H9 (cell line): Measurements from ENCODE around the gene PPP1R13B. TPM values are rescaled to one million over a fixed set of nuclear protein-coding genes. Genes with fewer than 3 reads are reported as not detected.

ENCODE experiments used
- DNase-seq: peaks from one replicate; pipeline ENCODE4 v3.0.0-alpha.2; 2017
- H2AFZ ChIP-seq: one replicate; pipeline ENCODE4 v1.6.1; 2013; ENCODE audit warnings: mild to moderate bottlenecking, low read length, control low read depth, moderate library complexity
- H2AK5ac ChIP-seq: 2 replicates; pipeline ENCODE4 v1.6.1; 2013; ENCODE audit warnings: low read length, control low read depth, mixed read lengths; ENCODE audit not compliant: insufficient read length
- H2BK120ac ChIP-seq: one replicate; pipeline ENCODE4 v1.6.1; 2013; ENCODE audit warnings: low read depth, mild to moderate bottlenecking, low read length, control low read depth, inconsistent platforms; ENCODE audit not compliant: poor library complexity, severe bottlenecking
- H2BK12ac ChIP-seq: 2 replicates; pipeline ENCODE4 v1.6.1; 2013; ENCODE audit warnings: low read length, control low read depth, mixed read lengths, low read depth; ENCODE audit not compliant: insufficient read length
- H2BK15ac ChIP-seq: 2 replicates; pipeline ENCODE4 v1.6.1; 2013; ENCODE audit warnings: low read depth, low read length, control low read depth
- H2BK20ac ChIP-seq: one replicate; pipeline ENCODE4 v1.6.1; 2013; ENCODE audit warnings: low read depth, mild to moderate bottlenecking, low read length, control low read depth, inconsistent platforms; ENCODE audit not compliant: poor library complexity, severe bottlenecking
- H2BK5ac ChIP-seq: 2 replicates; pipeline ENCODE4 v1.6.1; 2013; ENCODE audit warnings: low read length, control low read depth, mixed read lengths; ENCODE audit not compliant: insufficient read length
- H3K14ac ChIP-seq: 2 replicates; pipeline ENCODE4 v1.6.1; 2013; ENCODE audit warnings: low read length, control low read depth; ENCODE audit not compliant: insufficient read depth
- H3K18ac ChIP-seq: 2 replicates; pipeline ENCODE4 v1.6.1; 2013; ENCODE audit warnings: low read depth, mild to moderate bottlenecking, mixed read lengths, low read length, control low read depth; ENCODE audit not compliant: insufficient read length
- H3K23ac ChIP-seq: 2 replicates; pipeline ENCODE4 v1.6.1; 2013; ENCODE audit warnings: low read length, control low read depth, mixed read lengths, low read depth; ENCODE audit not compliant: insufficient read length
- H3K23me2 ChIP-seq: 2 replicates; pipeline ENCODE4 v1.6.1; 2013; ENCODE audit warnings: low read depth, mild to moderate bottlenecking, mixed read lengths, low read length, control low read depth; ENCODE audit not compliant: insufficient read length, poor library complexity, severe bottlenecking
- H3K27ac ChIP-seq: 2 replicates; pipeline ENCODE4 v1.5.1; 2013; ENCODE audit warnings: low read length, control low read depth, mixed read lengths, low read depth; ENCODE audit not compliant: insufficient read length
- H3K27me3 ChIP-seq: 2 replicates; pipeline ENCODE4 v1.6.1; 2013; ENCODE audit warnings: low read length, control low read depth, inconsistent platforms; ENCODE audit not compliant: insufficient read depth
- H3K4ac ChIP-seq: 2 replicates; pipeline ENCODE4 v1.6.1; 2013; ENCODE audit warnings: low read depth, mild to moderate bottlenecking, control low read depth, inconsistent platforms, low read length, moderate library complexity
- H3K4me1 ChIP-seq: 2 replicates; pipeline ENCODE4 v1.6.1; 2013; ENCODE audit warnings: low read length, control low read depth, inconsistent platforms; ENCODE audit not compliant: insufficient read depth
- H3K4me2 ChIP-seq: 2 replicates; pipeline ENCODE4 v1.6.1; 2013; ENCODE audit warnings: low read length, control low read depth, mixed read lengths; ENCODE audit not compliant: insufficient read length, insufficient read depth
- H3K56ac ChIP-seq: 2 replicates; pipeline ENCODE4 v1.6.1; 2013; ENCODE audit warnings: low read depth, mild to moderate bottlenecking, mixed read lengths, low read length, control low read depth; ENCODE audit not compliant: insufficient read length
- H3K79me1 ChIP-seq: 2 replicates; pipeline ENCODE4 v1.6.1; 2013; ENCODE audit warnings: low read depth, mild to moderate bottlenecking, moderate library complexity, low read length, control low read depth, inconsistent platforms; ENCODE audit not compliant: insufficient read depth, poor library complexity, severe bottlenecking
- H3K79me2 ChIP-seq: 2 replicates; pipeline ENCODE4 v1.6.1; 2013; ENCODE audit warnings: low read length, control low read depth, inconsistent platforms; ENCODE audit not compliant: insufficient read depth
- H3K9ac ChIP-seq: 2 replicates; pipeline ENCODE4 v1.6.1; 2013; ENCODE audit warnings: low read length, control low read depth, mixed read lengths; ENCODE audit not compliant: insufficient read length; ENCODE audit errors: extremely low read depth
- H3K9me3 ChIP-seq: one replicate; pipeline ENCODE4 v1.6.1; 2013; ENCODE audit warnings: low read depth, low read length, inconsistent platforms; ENCODE audit not compliant: control insufficient read depth
- H3T11ph ChIP-seq: one replicate; pipeline ENCODE4 v1.6.1; 2013; ENCODE audit warnings: mild to moderate bottlenecking, low read length, control low read depth, inconsistent platforms
- H4K20me1 ChIP-seq: one replicate; pipeline ENCODE4 v1.6.1; 2013; ENCODE audit not compliant: control insufficient read depth, insufficient read length, insufficient read depth
- H4K5ac ChIP-seq: 2 replicates; pipeline ENCODE4 v1.6.1; 2013; ENCODE audit warnings: low read depth, mild to moderate bottlenecking, mixed read lengths, low read length, control low read depth; ENCODE audit not compliant: insufficient read length
- H4K8ac ChIP-seq: replicated peaks from 2 replicates; pipeline ENCODE4 v1.6.1; 2013; ENCODE audit warnings: low read length, control low read depth, mixed read lengths, low read depth; ENCODE audit not compliant: insufficient read length
- H4K91ac ChIP-seq: 2 replicates; pipeline ENCODE4 v1.6.1; 2013; ENCODE audit warnings: low read depth, mild to moderate bottlenecking, moderate library complexity, mixed read lengths, low read length, control low read depth; ENCODE audit not compliant: insufficient read length
- H3K27ac Mint-ChIP-seq, 3 experiments: 2 replicates in 2 of 3; 3 replicates in 1 of 3; pipeline ENCODE4 v1.8.0; 2020 to 2021; ENCODE audit warnings: mixed read lengths in 3 of 3, mild to moderate bottlenecking in 1 of 3, moderate library complexity in 1 of 3
- H3K27me3 Mint-ChIP-seq: 2 replicates; pipeline ENCODE4 v1.8.0; 2021; ENCODE audit warnings: low read depth, mild to moderate bottlenecking, moderate library complexity, mixed read lengths
- H3K36me3 Mint-ChIP-seq, 3 experiments: 2 replicates in 2 of 3; 3 replicates in 1 of 3; pipeline ENCODE4 v1.8.0; 2020 to 2021; ENCODE audit warnings: low read depth in 3 of 3, mixed read lengths in 3 of 3; ENCODE audit not compliant: insufficient read depth in 1 of 3
- H3K4me1 Mint-ChIP-seq, 2 experiments: 2 replicates each; pipeline ENCODE4 v1.8.0; 2020; ENCODE audit warnings: mixed read lengths in 2 of 2
- H3K4me3 Mint-ChIP-seq, 2 experiments: 2 replicates in 1 of 2; 3 replicates in 1 of 2; pipeline ENCODE4 v1.8.0; 2020 to 2021; ENCODE audit warnings: mild to moderate bottlenecking in 2 of 2, mixed read lengths in 2 of 2, moderate library complexity in 1 of 2
- H3K9me3 Mint-ChIP-seq, 2 experiments: 2 replicates in 1 of 2; 3 replicates in 1 of 2; pipeline ENCODE4 v1.8.0; 2020; ENCODE audit warnings: mild to moderate bottlenecking in 2 of 2, mixed read lengths in 2 of 2, moderate library complexity in 1 of 2
- WGBS: extraction: QIAGEN DNeasy Blood & Tissue Kit; methylation state at CpG from one replicate; pipeline ENCODE4 v1.1.7; 2013; ENCODE audit warnings: missing lambda C conversion rate, low lambda C conversion rate, mixed read lengths; ENCODE audit not compliant: insufficient read length; ENCODE audit errors: extremely low coverage; 5-methylcytosine and 5-hydroxymethylcytosine counted together
- total RNA-seq: library from RNA; stranded (reverse); gene quantifications from 2 replicates; pipeline ENCODE4 v1.2.1, GENCODE V29; 2021
- TF ChIP-seq, protein P1 (sequence below): fragments of 200-600 bp; sonication (generic); conservative IDR thresholded peaks from 3 replicates; pipeline ENCODE4 v1.8.0; 2021; ENCODE audit warnings: antibody characterized with exemption, mild to moderate bottlenecking

The PPP1R13B gene
- total RNA-seq, 1 experiment from 2014 or later, result 6.0 TPM

- H3K4me1 ChIP-seq, result peaks cover 2% of the 10 kb centered on the region; the same call in 1 of the 2 replicates
- no peak overlapping the region for H3T11ph ChIP-seq
- no peak overlapping the region for H3K27ac ChIP-seq
- H3K4me2 ChIP-seq, result no peak overlapping the region
- H2AK5ac ChIP-seq, result no peak overlapping the region
- no peaks in the 10 kb centered on the region for H3K9me3 ChIP-seq
- Mint-ChIP-seq H3K27ac (no peak overlapping the region), H3K4me1 (peaks cover 4 to 12% of the 10 kb centered on the region in 2 experiments), H3K4me3 (no peak overlapping the region; a peak in 1 of 5 replicates), H3K36me3 (no peaks in the 10 kb centered on the region), H3K9me3 (no peaks in the 10 kb centered on the region), H3K27me3 (no peaks in the 10 kb centered on the region; the same call in 1 of the 2 replicates)
- no peaks in the 10 kb centered on the region for H4K20me1 ChIP-seq
- TF ChIP-seq, protein P1, sequence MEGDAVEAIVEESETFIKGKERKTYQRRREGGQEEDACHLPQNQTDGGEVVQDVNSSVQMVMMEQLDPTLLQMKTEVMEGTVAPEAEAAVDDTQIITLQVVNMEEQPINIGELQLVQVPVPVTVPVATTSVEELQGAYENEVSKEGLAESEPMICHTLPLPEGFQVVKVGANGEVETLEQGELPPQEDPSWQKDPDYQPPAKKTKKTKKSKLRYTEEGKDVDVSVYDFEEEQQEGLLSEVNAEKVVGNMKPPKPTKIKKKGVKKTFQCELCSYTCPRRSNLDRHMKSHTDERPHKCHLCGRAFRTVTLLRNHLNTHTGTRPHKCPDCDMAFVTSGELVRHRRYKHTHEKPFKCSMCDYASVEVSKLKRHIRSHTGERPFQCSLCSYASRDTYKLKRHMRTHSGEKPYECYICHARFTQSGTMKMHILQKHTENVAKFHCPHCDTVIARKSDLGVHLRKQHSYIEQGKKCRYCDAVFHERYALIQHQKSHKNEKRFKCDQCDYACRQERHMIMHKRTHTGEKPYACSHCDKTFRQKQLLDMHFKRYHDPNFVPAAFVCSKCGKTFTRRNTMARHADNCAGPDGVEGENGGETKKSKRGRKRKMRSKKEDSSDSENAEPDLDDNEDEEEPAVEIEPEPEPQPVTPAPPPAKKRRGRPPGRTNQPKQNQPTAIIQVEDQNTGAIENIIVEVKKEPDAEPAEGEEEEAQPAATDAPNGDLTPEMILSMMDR, result no peak
- H3K9ac ChIP-seq, result no peak overlapping the region
- H3K79me1 ChIP-seq, result no peaks in the 10 kb centered on the region
- H2BK5ac ChIP-seq, result no peak overlapping the region
- no peak for DNase-seq
- no peaks in the 10 kb centered on the region for H3K23me2 ChIP-seq
- H2BK20ac ChIP-seq, result no peak overlapping the region
- H3K14ac ChIP-seq, result no peak overlapping the region
- H4K5ac ChIP-seq, result no peak overlapping the region
- H2BK12ac ChIP-seq, result no peak overlapping the region
- no peak overlapping the region for H4K8ac ChIP-seq
- H2BK120ac ChIP-seq, result no peak overlapping the region
- H3K23ac ChIP-seq, result no peak overlapping the region
- WGBS, result no CpG with 5 or more reads among the region's 1 CpG
- H3K27me3 ChIP-seq, result no peaks in the 10 kb centered on the region
- H3K18ac ChIP-seq, result no peak overlapping the region
- H3K56ac ChIP-seq, result no peak overlapping the region
- H3K79me2 ChIP-seq, result no peaks in the 10 kb centered on the region
- no peak overlapping the region for H4K91ac ChIP-seq
- no peak overlapping the region for H2BK15ac ChIP-seq
- H3K4ac ChIP-seq, result no peak overlapping the region
- no peak overlapping the region for H2AFZ ChIP-seq
Observed at GRCh38 chr14:103805708-103806107, 41.7 kb downstream of the PPP1R13B start.
